Loucy (cell line): ENCODE data around the gene LRRC47.

ENCODE experiments used
- H2AFZ ChIP-seq: fragments of 200-600 bp; sonication (generic); 2 replicates; pipeline ENCODE4 v1.6.0; 2016; ENCODE audit warnings: antibody characterized with exemption, mild to moderate bottlenecking, low read length, moderate library complexity
- H3F3A ChIP-seq: fragments of 200-600 bp; 2 replicates; pipeline ENCODE4 v1.6.0; 2016; ENCODE audit warnings: antibody characterized with exemption, low read depth, mild to moderate bottlenecking
- H3K27me3 ChIP-seq: fragments of 200-600 bp; sonication (generic); 2 replicates; pipeline ENCODE4 v1.6.1; 2014; ENCODE audit warnings: low read length, mild to moderate bottlenecking; ENCODE audit not compliant: insufficient read depth, poor library complexity, severe bottlenecking
- H3K36me3 ChIP-seq: fragments of 200-600 bp; sonication (generic); 2 replicates; pipeline ENCODE4 v1.6.1; 2016; ENCODE audit warnings: low read length; ENCODE audit not compliant: insufficient read depth
- H3K4me1 ChIP-seq: fragments of 200-600 bp; sonication (generic); 2 replicates; pipeline ENCODE4 v1.5.1; 2014; ENCODE audit warnings: low read length, mild to moderate bottlenecking; ENCODE audit not compliant: insufficient read depth, poor library complexity, severe bottlenecking
- H3K4me2 ChIP-seq: fragments of 200-600 bp; sonication (generic); 2 replicates; pipeline ENCODE4 v1.6.0; 2014; ENCODE audit warnings: antibody characterized with exemption, low read length, low read depth, mild to moderate bottlenecking; ENCODE audit not compliant: poor library complexity, severe bottlenecking
- H3K4me3 ChIP-seq: fragments of 200-600 bp; sonication (generic); 2 replicates; pipeline ENCODE4 v1.5.1; 2014; ENCODE audit warnings: low read length, mild to moderate bottlenecking, mixed read lengths; ENCODE audit not compliant: poor library complexity, severe bottlenecking
- H3K79me2 ChIP-seq: fragments of 200-600 bp; sonication (generic); 2 replicates; pipeline ENCODE4 v1.6.1; 2014; ENCODE audit warnings: low read length; ENCODE audit not compliant: insufficient read depth
- H3K9ac ChIP-seq: fragments of 200-600 bp; sonication (generic); 2 replicates; pipeline ENCODE4 v1.6.0; 2014; ENCODE audit warnings: mild to moderate bottlenecking, low read depth, low read length, moderate library complexity; ENCODE audit not compliant: poor library complexity, severe bottlenecking
- H3K9me2 ChIP-seq: fragments of 200-600 bp; sonication (generic); replicated peaks from 2 replicates; pipeline ENCODE4 v1.6.1; 2016; ENCODE audit warnings: low read depth, low read length, mixed read lengths
- H3K9me3 ChIP-seq: fragments of 200-600 bp; sonication (generic); 2 replicates; pipeline ENCODE4 v1.6.1; 2014; ENCODE audit warnings: mild to moderate bottlenecking, antibody characterized with exemption, low read length, low read depth; ENCODE audit not compliant: insufficient read depth
- H4K20me1 ChIP-seq: fragments of 200-600 bp; sonication (generic); 2 replicates; pipeline ENCODE4 v1.6.0; 2014; ENCODE audit warnings: antibody characterized with exemption, low read length, mild to moderate bottlenecking; ENCODE audit not compliant: insufficient read depth, poor library complexity, severe bottlenecking
- CTCF ChIP-seq: fragments of 200-600 bp; sonication (generic); conservative IDR thresholded peaks from 2 replicates; pipeline ENCODE4 v1.5.1; 2014; ENCODE audit warnings: mild to moderate bottlenecking, antibody characterized with exemption, low read length
- EZH2phosphoT487 ChIP-seq: fragments of 200-600 bp; IDR thresholded peaks from 2 replicates; pipeline ENCODE4 v1.6.1; 2018; ENCODE audit warnings: antibody characterized with exemption, mild to moderate bottlenecking, moderate library complexity, borderline replicate concordance

LRRC47 gene

GRCh38 chr1:3731583-3732433 is 64.5 kb downstream of the LRRC47 start:
- no peaks in the 10 kb centered on the region for H4K20me1 ChIP-seq
- no peak overlapping the region for H3K4me2 ChIP-seq
- H3K9ac ChIP-seq: no peak overlapping the region
- H3K27me3 ChIP-seq: no peaks in the 10 kb centered on the region
- no peaks in the 10 kb centered on the region for H3K9me3 ChIP-seq
- no peaks in the 10 kb centered on the region for H3F3A ChIP-seq
- no peaks in the 10 kb centered on the region for H3K36me3 ChIP-seq
- no peak overlapping the region for H3K4me3 ChIP-seq
- no peaks in the 10 kb centered on the region for H3K9me2 ChIP-seq
- TF ChIP-seq CTCF (no peak), EZH2phosphoT487 (no peak)
- no peaks in the 10 kb centered on the region for H3K4me1 ChIP-seq
- H2AFZ ChIP-seq: no peak overlapping the region
- no peaks in the 10 kb centered on the region for H3K79me2 ChIP-seq

GRCh38 chr1:3730543-3731247 is 65.6 kb downstream of the LRRC47 start:
- H3K4me2 ChIP-seq: no peak overlapping the region

More at GRCh38 chr1:3730543-3731247, 65.6 kb downstream of the LRRC47 start:
- no peak for TF ChIP-seq EZH2phosphoT487
- no peak for TF ChIP-seq CTCF
- Histone ChIP-seq H3F3A (no peaks in the 10 kb centered on the region), H2AFZ (no peak overlapping the region), H3K4me1 (no peaks in the 10 kb centered on the region), H3K9me3 (no peaks in the 10 kb centered on the region), H3K9me2 (no peaks in the 10 kb centered on the region), H3K36me3 (no peaks in the 10 kb centered on the region), H3K9ac (no peak overlapping the region), H3K79me2 (no peaks in the 10 kb centered on the region), H3K27me3 (no peaks in the 10 kb centered on the region), H4K20me1 (no peaks in the 10 kb centered on the region), H3K4me3 (no peak overlapping the region)
